Hematopoietic multipotent progenitor cell treated with erythropoietin and hydrocortisone succinate and interleukin-3 and kit ligand, for 6 days (in vitro differentiated cells): ENCODE results near the gene DRGX.
A peak's percentile ranks its signal among the peaks of the same experiment; 100 is the strongest.

Experiments
- DNase-seq: peaks from one replicate; pipeline ENCODE4 v3.0.0-alpha.2; 2015

Gene DRGX

DNA sequence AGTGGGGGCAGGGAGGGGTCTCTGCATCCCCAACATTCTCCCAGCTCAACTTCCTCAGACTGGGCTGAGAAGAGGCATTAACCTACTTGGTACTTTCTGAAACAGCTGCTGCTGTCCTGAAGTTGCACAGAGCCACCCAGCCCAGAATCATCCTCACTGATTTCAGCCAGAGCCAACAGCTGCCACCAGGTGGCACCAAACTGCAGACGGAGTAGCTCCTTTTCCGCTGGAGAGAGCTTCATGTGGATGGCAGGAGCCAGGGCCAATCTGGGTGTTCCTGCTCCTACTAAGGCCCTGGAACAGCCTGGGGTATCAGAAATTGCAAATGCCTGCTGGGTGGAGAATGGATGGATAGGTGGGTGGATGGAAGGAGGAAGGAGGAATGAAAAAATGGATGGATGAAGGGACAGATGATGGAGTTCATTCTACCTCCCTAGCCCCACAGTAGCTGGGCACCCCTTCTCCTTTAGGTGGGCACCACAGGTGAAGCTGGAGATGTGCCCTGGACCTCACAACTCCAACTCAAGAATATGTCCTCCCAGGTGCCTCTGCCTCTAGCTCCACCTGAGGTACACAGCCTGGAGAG lies 11.8 kb upstream of the DRGX start:
- peak; percentile 85 for DNase-seq

DNA sequence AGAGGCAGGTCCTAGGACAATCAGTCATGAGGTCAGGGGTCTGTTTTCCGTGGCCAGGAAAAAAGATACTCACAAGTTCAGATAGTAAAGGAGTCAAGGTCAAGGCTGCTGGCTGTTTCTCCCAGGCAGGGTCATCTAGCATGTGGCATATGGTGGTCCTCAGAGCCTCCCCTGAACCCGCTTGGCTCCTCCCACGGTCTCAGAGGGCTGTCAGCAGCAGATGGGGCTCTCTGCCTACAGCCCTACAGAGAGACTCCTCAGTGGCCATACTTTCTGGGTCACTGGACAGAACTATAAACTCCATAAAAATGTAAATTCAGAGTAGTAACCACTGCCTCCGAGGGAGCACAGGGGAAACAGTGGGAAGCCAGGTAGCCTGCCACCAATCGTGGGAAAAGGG lies 11.3 kb upstream of the DRGX start:
- DNase-seq, result no peak

GRCh38 chr10:49404321-49404878 lies 8.5 kb upstream of the DRGX start:
- DNase-seq, result no peak

DNA sequence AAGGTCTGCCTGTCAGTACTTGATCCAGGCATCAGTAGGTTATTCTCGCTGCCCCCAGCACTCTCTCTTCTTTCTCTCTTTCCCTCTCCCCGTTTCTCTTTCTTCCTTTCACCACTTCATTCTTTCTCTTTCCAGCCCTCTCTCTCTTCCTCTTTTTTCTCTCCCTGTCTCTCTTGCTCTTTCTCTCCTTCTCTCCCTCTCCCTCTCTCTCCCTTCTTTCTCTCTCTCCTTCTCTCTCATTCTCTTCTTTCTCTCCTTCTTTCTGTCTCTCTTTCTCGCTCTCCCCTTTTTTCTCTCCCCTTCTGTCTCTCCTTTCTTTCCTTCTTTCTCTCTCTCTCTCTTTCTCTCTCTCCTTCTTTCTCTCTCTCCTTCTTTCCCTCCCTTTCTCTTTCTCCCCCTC lies 7.5 kb upstream of the DRGX start:
- DNase-seq, result no peak

DNA sequence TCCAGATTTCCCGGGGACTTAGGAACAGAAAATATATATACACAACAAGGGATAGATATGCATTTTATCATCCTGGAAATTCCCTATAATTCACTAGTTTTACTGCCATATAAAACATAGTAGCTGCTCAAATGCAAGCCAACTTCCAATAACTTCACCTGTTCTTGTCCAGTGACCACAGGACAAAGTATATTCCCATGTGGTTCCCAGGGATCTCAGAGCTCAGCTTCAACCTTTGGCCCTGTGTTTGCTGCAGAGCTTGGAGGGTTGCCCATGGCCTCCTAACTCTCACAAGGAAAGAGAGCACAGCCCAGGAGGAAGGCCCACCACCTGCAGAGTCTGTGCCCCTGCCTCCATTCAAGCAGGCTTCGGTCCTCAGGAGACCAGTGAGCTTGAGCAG lies 4.5 kb upstream of the DRGX start:
- no peak for DNase-seq

DNA sequence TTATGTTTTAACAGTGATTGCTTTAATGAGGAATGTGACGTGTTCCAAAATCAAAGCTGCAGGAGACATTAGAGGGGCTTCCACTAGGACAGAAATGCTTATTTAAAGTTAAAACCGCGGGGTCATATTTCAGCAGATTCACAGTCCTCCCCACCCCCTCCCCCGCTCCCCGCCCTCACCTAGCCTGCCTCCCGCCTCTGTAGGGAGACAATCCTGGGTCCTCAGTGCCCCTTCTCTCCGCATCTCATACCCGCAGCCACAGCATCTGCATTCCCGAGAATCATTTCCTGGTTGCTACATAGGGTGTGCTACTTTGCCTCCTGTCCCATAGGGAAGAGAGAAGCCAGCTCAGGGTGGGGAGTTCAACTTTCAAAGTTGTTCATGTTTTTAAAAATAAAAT lies 3.1 kb upstream of the DRGX start:
- no peak for DNase-seq

DNA sequence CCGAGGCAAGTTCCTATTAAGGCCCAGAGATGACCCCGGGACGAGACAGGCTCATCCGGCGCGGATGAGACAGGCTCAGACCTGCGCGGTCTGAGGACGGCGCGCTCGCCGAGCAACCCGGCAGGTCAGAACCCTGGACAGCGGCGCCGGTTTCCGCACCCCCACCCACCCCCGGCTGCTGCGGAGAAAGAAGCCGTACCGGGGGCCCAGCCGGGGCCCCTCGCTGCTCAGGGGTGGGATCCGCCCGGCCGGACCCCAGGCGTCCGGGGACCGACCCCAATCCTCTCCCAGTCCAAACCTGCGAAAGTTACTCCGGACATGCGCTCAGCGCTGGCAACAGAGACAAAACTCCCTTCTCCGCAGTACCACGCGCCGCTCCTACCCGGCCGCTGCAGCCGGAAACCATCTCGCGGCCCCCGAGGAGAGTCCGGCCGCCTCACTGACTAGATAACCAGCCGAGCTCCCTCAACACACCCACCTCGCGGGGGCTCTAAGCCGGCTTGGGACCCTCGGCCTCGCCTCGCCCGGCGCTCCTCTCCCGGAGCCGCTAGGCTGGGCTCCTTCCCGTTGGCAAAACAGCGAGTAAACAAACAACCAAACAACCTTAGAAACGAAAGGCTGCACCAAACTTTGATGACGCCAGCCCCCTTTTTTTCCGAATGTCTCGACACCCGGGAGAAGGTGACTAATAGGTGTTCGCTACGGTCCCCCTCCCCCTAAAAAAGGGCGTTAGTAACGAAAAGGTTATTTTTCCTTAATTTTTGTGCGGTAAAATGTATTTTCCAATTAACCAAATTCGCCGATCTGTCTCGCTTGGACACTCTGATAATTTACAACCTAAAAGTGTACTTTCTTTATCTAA lies 2.3 kb upstream of the DRGX start:
- DNase-seq, result peak; percentile 69

DNA sequence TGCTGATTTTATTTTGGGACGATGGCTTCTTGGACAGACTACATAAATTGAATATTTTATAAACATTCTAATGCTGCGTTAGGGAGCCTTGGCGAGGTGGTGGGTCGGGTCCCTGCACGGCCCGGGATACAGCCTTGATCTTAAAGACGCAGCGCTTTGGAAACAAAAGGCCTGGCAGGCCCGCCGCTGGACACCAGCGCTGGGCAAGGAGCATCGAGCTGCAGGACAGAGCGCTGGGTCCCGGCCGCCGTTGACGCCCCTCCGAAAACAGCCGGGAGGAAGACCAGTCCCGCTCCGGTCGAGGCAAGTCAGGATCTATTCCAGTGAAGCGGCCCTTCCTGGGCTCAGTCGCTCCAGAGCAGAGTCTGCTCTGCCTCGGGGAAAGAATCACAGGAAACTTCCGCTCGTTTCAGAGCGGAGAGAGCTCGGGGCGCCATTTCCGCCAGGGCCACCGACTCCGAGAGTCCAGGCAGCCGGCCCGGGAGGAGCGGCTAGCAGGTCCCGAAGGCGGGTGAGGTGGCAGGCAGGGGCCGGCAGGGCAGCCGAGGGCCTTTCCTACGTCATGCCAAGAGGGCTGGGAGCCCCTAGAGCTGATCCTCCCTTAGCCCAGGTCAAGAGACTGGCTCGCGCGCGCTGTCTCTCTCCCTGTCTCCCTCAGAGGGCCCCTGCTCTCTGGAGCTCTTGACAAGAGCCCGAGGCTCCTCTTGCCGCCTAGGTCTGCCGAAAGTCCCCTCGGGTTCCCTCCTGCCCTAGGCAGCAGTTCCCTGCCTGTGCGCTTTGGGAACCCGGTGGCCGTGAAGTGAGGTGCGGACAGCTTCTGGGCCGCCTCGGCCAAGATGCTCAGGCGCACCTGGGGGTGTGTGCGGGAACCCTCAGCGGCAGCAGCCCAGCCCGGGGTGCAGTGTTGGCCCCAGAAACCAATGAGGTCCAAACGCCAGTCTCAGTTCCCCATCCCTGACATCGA lies 1.4 kb upstream of the DRGX start:
- peak; percentile 6 for DNase-seq

GRCh38 chr10:49396666-49396999 lies 744 bp upstream of the DRGX start:
- DNase-seq, result no peak

- no peak for DNase-seq
Observed at GRCh38 chr10:49394933-49395740, 752 bp downstream of the DRGX start.

DNA sequence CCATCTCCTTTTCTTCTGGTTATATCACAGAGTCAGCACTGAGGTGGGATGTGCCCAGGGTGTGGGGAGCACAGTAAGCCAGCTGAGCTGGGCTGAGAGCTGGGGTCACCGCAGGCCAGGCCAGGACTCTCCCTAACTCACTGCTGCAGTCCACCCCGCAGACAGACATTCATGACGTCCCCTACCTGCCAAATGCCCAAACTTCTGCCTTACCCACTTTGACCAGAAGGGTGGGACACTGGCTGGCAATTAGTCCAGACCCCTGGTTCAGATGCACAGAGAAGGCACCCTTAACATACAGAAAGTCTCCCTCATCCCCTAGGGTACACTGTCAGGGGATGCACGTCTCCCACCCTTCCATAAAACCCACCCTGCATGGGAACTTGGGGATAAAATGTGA lies 2.1 kb downstream of the DRGX start:
- no peak for DNase-seq

- no peak for DNase-seq
Observed at GRCh38 chr10:49393301-49393700, 2.6 kb downstream of the DRGX start.

GRCh38 chr10:49389361-49389933 lies 6.4 kb downstream of the DRGX start:
- no peak for DNase-seq

DNA sequence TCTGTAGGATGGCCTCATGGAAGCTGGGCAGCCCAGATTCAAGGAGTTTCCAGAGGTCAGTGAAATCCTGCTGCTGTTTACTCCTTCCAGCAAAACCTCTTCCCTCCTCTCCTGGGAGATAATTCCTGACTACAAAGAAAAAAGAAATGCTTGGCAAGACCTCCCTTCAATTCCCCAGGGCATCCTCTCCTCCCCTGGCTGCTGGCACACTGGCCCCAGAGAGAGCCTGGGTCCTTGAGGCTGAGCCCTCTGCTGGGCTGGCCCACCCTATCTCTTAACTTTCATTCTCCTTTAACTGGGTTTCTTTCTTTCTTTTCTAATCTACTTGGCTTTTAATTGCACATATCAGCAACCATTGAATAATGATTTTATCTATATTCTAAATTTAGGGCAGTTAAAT lies 7.7 kb downstream of the DRGX start:
- no peak for DNase-seq

GRCh38 chr10:49387071-49387470 lies 8.8 kb downstream of the DRGX start:
- no peak for DNase-seq

- DNase-seq, result no peak
Observed at GRCh38 chr10:49385939-49386922, 9.7 kb downstream of the DRGX start.

GRCh38 chr10:49384268-49384953 lies 11.5 kb downstream of the DRGX start:
- no peak for DNase-seq

- no peak for DNase-seq
Observed at GRCh38 chr10:49383853-49384252, 12.0 kb downstream of the DRGX start.

DNA sequence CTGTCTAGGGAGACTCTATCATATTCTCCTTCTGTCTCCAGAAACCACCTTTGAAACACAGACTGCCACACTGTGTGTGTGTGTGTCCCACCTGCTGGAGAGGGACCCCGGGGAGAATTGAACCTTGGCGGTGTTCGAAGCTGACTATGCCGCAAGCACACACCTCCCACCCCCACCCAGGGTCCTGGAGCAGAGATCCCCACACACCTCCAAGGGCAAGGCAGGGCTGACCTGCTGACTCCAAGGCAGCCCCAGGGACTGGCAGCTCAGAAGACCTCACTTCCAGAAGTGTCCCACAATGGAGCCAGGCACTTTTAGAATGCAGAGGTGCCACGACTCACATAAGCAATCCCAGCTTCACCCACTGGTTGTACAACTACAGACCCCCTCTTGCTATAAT lies 13.1 kb downstream of the DRGX start:
- no peak for DNase-seq

DNA sequence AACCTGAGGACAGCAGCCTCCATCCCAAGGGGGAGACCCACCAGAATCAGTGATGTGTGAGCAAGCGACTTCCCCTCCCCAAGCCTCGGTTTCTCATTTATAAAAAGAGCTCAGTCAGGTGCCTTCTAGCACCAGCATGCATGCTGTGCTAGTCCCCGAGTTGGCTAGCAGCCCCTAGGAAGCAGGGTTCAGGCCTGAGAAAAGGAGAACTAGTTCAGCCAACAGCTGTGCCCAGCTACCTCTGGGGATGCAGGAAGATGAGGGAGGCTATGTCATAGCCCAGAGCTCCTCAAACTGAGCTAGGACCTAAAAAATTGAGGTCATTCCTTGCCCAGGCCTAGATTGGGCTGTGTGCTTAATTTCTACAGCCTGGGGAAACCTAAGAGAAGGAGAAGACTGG lies 13.7 kb downstream of the DRGX start:
- no peak for DNase-seq
